ENCODE results near the gene SLC30A5. TPM values are rescaled to one million over a fixed set of nuclear protein-coding genes. Genes with fewer than 3 reads are reported as not detected.

SLC30A5 gene
- total RNA-seq, 3 donors from 2014 or later = 43.5 to 49.5 (median 46.7) TPM

GRCh38 chr5:69156456-69156855 lies 62.6 kb downstream of the SLC30A5 start:
- H3K36me3 ChIP-seq (ENCODE audit: low read depth) = no peaks in the 10 kb centered on the region
- DNase-seq = no peak
- no peak for ATAC-seq
- H3K9me3 ChIP-seq = no peaks in the 10 kb centered on the region
- no peak for TF ChIP-seq CTCF (IDR thresholded peaks at IDR 0.05)
- H3K4me3 ChIP-seq = no peak overlapping the region
- no peaks in the 10 kb centered on the region for H3K4me1 ChIP-seq (ENCODE audit: low read depth)
- intact Hi-C loops (cut with DNase I, micrococcal nuclease) = no loop called here

- intact Hi-C loops (cut with DNase I, micrococcal nuclease) = no loop called here
- ATAC-seq (no peak), DNase-seq (no peak)
- no peak for TF ChIP-seq CTCF (IDR thresholded peaks at IDR 0.05)
- Histone ChIP-seq H3K4me3 (no peak overlapping the region), H3K36me3 (ENCODE audit: low read depth) (no peaks in the 10 kb centered on the region), H3K9me3 (no peaks in the 10 kb centered on the region), H3K4me1 (ENCODE audit: low read depth) (no peaks in the 10 kb centered on the region)
Observed at GRCh38 chr5:69158039-69158438, 64.2 kb downstream of the SLC30A5 start.

DNA sequence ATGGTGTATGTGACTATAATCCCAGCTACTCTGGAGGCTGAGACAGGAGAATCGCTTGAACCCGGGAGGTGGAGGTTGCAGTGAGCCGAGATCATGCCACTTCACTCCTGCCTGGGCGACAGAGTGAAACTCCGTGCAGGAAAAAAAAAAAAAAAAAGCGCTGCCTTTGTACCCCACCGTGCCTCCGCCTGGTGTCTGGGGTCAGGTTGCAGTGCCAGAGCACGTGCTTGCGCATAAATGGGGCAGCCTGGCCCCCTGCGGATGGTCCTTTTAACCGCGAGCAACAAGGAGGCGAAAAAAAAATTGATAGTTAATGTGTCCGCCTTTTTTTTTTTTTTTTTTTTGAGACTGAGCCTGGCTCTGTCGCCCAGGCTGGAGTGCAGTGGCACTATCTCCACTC lies 66.8 kb downstream of the SLC30A5 start:
- Histone ChIP-seq H3K4me3 (no peak overlapping the region), H3K9me3 (no peaks in the 10 kb centered on the region), H3K4me1 (ENCODE audit: low read depth) (no peaks in the 10 kb centered on the region), H3K36me3 (ENCODE audit: low read depth) (no peaks in the 10 kb centered on the region)
- no peak for TF ChIP-seq CTCF (IDR thresholded peaks at IDR 0.05)
- DNase-seq (no peak), ATAC-seq (no peak)
- intact Hi-C loops (cut with DNase I, micrococcal nuclease) = no loop called here

DNA sequence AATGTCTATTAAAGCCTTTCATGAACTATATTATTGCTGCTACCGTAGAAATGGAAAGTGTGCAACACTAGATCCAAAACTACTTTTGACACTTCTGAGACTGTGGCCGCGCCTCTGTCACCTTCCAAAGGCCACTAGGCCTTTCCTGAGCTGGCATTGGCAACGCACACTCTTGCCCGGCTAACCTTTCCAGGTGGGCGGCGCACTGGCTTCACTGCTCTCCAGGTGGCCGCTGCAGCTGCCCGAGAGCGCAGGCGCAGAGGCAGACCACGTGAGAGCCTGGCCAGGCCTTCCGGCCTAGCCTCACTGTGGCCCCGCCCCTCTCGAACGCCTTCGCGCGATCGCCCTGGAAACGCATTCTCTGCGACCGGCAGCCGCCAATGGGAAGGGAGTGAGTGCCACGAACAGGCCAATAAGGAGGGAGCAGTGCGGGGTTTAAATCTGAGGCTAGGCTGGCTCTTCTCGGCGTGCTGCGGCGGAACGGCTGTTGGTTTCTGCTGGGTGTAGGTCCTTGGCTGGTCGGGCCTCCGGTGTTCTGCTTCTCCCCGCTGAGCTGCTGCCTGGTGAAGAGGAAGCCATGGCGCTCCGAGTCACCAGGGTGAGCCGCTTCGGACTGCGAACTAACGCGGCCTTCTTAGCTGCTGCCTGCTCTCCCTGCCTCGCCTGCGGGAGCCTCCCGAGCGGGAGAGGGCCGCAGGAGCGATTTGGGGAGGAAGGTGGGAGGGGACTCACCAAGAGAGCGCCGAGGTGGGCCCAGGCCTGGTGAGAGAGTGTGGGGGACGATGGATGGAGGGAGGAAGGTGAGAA lies 73.1 kb downstream of the SLC30A5 start, which contains the start of gene CCNB1:
Gene CCNB1, plus strand, starts transcription at position 465 of the 807 bp plus-strand sequence. Its CDS starts 113 bp downstream, at position 578.
- H3K36me3 ChIP-seq (ENCODE audit: low read depth) = no peaks in the 10 kb centered on the region
- peaks cover 16% of the 10 kb centered on the region for H3K4me1 ChIP-seq (ENCODE audit: low read depth)
- peak within 1 kb of the TSS; percentile 37 for H3K4me3 ChIP-seq
- intact Hi-C loops (cut with DNase I, micrococcal nuclease) = no loop called here
- no peaks in the 10 kb centered on the region for H3K9me3 ChIP-seq
- peak; percentile 98 to 99 (median 98) for DNase-seq
- ATAC-seq = peak; percentile 100
- no peak for TF ChIP-seq CTCF (IDR thresholded peaks at IDR 0.05)

GRCh38 chr5:69167493-69167855 lies 73.7 kb downstream of the SLC30A5 start:
- TF ChIP-seq CTCF (IDR thresholded peaks at IDR 0.05) = no peak
- Histone ChIP-seq H3K4me3 (peak overlapping the region; percentile 37), H3K4me1 (ENCODE audit: low read depth) (peaks cover 16% of the 10 kb centered on the region), H3K9me3 (no peaks in the 10 kb centered on the region), H3K36me3 (ENCODE audit: low read depth) (no peaks in the 10 kb centered on the region)
- DNase-seq (no peak), ATAC-seq (no peak)
- intact Hi-C loops (cut with DNase I, micrococcal nuclease) = no loop called here
